RWPE2 (cell line): ENCODE measurements around the gene APBB1IP.
A peak's percentile ranks its signal among the peaks of the same experiment; 100 is the strongest.
"Not testable (repeated sequence)": the region's sequence is repeated elsewhere in the genome, so short reads cannot be mapped to it uniquely, and the experiment has no call there.

Source experiments
- ATAC-seq: fragments of 200-7000 bp; cut with Tn5 transposase; 3 replicates; pipeline ENCODE4 v1.9.1; 2021; ENCODE audit warnings: low read depth
- DNase-seq: peaks from one replicate; pipeline ENCODE4 v3.0.0-alpha.2; 2020; ENCODE audit warnings: low spot score
- H3K27ac ChIP-seq: fragments of 450-650 bp; 2 replicates; pipeline ENCODE4 v1.5.1; 2017; ENCODE audit warnings: mild to moderate bottlenecking; ENCODE audit not compliant: poor library complexity, severe bottlenecking
- H3K27me3 ChIP-seq: fragments of 250-450 bp; sonication (Bioruptor Pico); 2 replicates; pipeline ENCODE4 v1.5.1; 2021; ENCODE audit warnings: mild to moderate bottlenecking, moderate library complexity; ENCODE audit not compliant: insufficient read depth, poor library complexity, severe bottlenecking
- H3K36me3 ChIP-seq: fragments of 250-450 bp; sonication (Bioruptor Pico); 2 replicates; pipeline ENCODE4 v1.5.1; 2020; ENCODE audit warnings: low read depth, mild to moderate bottlenecking, moderate library complexity
- H3K4me1 ChIP-seq: fragments of 250-450 bp; sonication (Bioruptor Pico); 2 replicates; pipeline ENCODE4 v1.5.1; 2021; ENCODE audit warnings: mild to moderate bottlenecking, moderate library complexity; ENCODE audit not compliant: insufficient read depth, poor library complexity, severe bottlenecking
- H3K4me3 ChIP-seq: fragments of 250-450 bp; sonication (Bioruptor Pico); 2 replicates; pipeline ENCODE4 v1.5.1; 2021; ENCODE audit warnings: mild to moderate bottlenecking, moderate library complexity; ENCODE audit not compliant: severe bottlenecking
- H3K9me3 ChIP-seq: fragments of 250-450 bp; sonication (Bioruptor Pico); 2 replicates; pipeline ENCODE4 v1.5.1; 2021; ENCODE audit warnings: mild to moderate bottlenecking, moderate library complexity; ENCODE audit not compliant: severe bottlenecking
- TF ChIP-seq, protein P1 (sequence below): fragments of 450-650 bp; IDR thresholded peaks from one replicate; pipeline ENCODE4 v1.5.1; 2017; ENCODE audit warnings: mild to moderate bottlenecking, moderate library complexity; ENCODE audit not compliant: poor library complexity, severe bottlenecking

APBB1IP gene

DNA sequence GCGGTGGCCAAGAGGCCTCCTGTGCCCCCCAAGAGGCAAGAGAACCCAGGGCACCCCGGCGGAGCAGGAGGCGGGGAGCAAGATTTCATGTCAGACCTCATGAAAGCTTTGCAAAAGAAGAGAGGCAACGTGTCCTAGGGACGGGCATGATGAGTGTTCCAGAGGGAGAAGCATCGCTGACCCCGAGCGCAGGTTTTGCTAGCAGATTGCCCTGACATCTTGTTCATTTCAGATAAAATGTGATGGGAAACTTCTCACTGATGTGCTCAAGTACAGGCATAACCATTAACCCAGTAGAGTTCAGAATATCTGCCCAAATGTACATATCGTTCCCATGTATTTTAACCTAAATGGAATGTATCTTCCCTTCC lies 129.2 kb downstream of the APBB1IP start:
- Histone ChIP-seq H3K27ac (no peak overlapping the region), H3K36me3 (no peaks in the 10 kb centered on the region), H3K4me1 (no peaks in the 10 kb centered on the region), H3K9me3 (no peaks in the 10 kb centered on the region), H3K27me3 (peaks cover 71% of the 10 kb centered on the region), H3K4me3 (no peak overlapping the region)
- ATAC-seq (peak; percentile 21; the same call in 1 of the 3 replicates), DNase-seq (no peak)
- TF ChIP-seq, protein P1, sequence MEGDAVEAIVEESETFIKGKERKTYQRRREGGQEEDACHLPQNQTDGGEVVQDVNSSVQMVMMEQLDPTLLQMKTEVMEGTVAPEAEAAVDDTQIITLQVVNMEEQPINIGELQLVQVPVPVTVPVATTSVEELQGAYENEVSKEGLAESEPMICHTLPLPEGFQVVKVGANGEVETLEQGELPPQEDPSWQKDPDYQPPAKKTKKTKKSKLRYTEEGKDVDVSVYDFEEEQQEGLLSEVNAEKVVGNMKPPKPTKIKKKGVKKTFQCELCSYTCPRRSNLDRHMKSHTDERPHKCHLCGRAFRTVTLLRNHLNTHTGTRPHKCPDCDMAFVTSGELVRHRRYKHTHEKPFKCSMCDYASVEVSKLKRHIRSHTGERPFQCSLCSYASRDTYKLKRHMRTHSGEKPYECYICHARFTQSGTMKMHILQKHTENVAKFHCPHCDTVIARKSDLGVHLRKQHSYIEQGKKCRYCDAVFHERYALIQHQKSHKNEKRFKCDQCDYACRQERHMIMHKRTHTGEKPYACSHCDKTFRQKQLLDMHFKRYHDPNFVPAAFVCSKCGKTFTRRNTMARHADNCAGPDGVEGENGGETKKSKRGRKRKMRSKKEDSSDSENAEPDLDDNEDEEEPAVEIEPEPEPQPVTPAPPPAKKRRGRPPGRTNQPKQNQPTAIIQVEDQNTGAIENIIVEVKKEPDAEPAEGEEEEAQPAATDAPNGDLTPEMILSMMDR = no peak

- DNase-seq (no peak), ATAC-seq (peak; percentile 40; the same call in 1 of the 3 replicates)
- Histone ChIP-seq H3K9me3 (no peaks in the 10 kb centered on the region), H3K4me1 (no peaks in the 10 kb centered on the region), H3K4me3 (no peak overlapping the region), H3K27ac (no peak overlapping the region), H3K36me3 (no peaks in the 10 kb centered on the region), H3K27me3 (peaks cover 42% of the 10 kb centered on the region)
- TF ChIP-seq, protein P1 = no peak
These were observed 133.5 kb downstream of the APBB1IP start for GRCh38 chr10:26571655-26572054.

DNA sequence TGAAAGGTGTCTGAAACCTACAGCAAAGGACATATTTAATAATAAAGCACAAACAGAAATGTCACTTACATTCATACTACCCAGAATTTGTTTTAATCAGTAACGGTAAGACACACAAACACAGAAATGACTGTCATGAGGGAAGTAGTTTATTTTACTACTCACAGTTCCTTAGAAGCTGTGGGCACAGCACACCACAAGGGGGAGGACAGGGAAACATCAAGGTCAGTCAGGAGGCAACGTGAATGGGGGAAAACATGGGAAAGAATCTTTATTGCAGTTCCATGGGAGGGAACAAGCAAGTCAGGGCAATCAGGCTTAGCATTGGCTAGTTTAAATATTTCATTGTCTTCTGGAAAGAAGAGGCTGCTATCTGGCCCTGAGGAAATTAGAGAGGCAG lies 135.5 kb downstream of the APBB1IP start:
- no peak overlapping the region for H3K4me3 ChIP-seq
- ATAC-seq (no peak), DNase-seq (no peak)
- no peaks in the 10 kb centered on the region for H3K36me3 ChIP-seq
- H3K9me3 ChIP-seq = no peaks in the 10 kb centered on the region
- no peak overlapping the region for H3K27ac ChIP-seq
- no peaks in the 10 kb centered on the region for H3K4me1 ChIP-seq
- TF ChIP-seq, protein P1 = no peak
- peaks cover 24% of the 10 kb centered on the region for H3K27me3 ChIP-seq

DNA sequence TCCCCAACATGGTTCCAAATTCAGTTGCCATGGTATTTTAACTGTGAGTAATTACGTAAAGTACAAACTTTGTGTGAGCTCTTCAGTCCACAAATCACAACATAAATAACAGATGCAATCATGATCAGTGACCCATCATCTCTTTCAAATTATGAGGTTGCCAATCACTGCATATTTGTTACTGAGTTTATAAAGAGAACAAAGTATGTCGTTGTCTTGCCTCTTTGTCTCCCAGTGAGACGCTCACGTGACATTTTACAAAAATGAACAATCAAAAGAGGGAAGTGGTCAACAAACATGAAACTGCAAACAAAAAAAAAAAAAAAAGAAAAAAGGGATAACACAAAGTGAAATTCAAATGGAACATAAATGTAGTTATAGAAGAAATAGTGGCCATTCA lies 136.6 kb downstream of the APBB1IP start:
- DNase-seq (no peak), ATAC-seq (no peak)
- Histone ChIP-seq H3K27ac (no peak overlapping the region), H3K4me1 (no peaks in the 10 kb centered on the region), H3K9me3 (no peaks in the 10 kb centered on the region), H3K36me3 (no peaks in the 10 kb centered on the region), H3K4me3 (no peak overlapping the region), H3K27me3 (peaks cover 12% of the 10 kb centered on the region)
- TF ChIP-seq, protein P1 = no peak

DNA sequence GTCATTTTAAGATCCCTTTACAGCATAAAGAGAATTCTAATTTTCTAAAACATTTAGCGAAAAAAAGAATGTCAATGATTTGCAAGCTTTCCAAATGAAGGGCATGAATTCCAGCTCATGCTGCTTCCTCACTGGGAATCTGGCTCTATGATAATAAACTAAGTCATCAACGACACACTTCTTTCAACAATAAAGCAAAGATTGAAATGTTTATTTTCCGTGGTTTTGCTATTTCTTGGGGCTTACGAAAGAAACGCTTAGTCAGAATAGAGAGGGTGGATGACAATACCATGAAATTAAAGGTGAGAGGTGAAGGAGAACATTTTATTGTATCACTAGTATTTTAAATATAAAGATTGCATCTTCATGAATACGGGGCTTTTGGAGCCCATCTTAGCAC lies 140.2 kb downstream of the APBB1IP start:
- H3K27ac ChIP-seq, H3K4me1 ChIP-seq, ATAC-seq, H3K27me3 ChIP-seq, H3K9me3 ChIP-seq, DNase-seq, H3K4me3 ChIP-seq, H3K36me3 ChIP-seq: not testable (repeated sequence)
